Endothelial cell of umbilical vein (primary cell): Measurements from ENCODE around the gene SPG7. TPM values are rescaled to one million over a fixed set of nuclear protein-coding genes. Genes with fewer than 3 reads are reported as not detected.

Experiments used
- BruUV-seq: library from RNA; stranded (reverse); fragments of 400-500 nt; replicated peaks from 2 replicates; lab custom pipeline; 2021; lab: Mats Ljungman, UMichigan
- CTCF ChIA-PET: fragments of 300-600, 350-600 bp; sonication (Branson Sonifier 250); formaldehyde crosslinking; loops from one replicate; lab custom pipeline; 2021; ENCODE audit warnings: antibody characterized with exemption, inconsistent platforms; lab: Charles Lee
- POLR2A ChIA-PET: fragments of 300-600, 350-600 bp; sonication (Branson Sonifier 250); formaldehyde crosslinking; loops from one replicate; lab custom pipeline; 2021; ENCODE audit warnings: antibody characterized with exemption, inconsistent platforms; lab: Charles Lee
- DNase-seq: peaks from one replicate; pipeline ENCODE4 v3.0.0-alpha.2; 2011; ENCODE audit warnings: low read depth, low spot score
- FAIRE-seq: peaks from 2 replicates; lab custom pipeline; 2011; peaks lifted over from hg19 to GRCh38; lab: Jason Lieb, UNC
- H2AFZ ChIP-seq: 2 replicates; pipeline ENCODE4 v1.6.0; 2012; ENCODE audit warnings: low read depth, low read length, control low read depth, inconsistent platforms
- H3K27ac ChIP-seq: 2 replicates; pipeline ENCODE4 v1.5.1; 2011; ENCODE audit warnings: low read depth, mild to moderate bottlenecking, control low read depth, low read length, moderate library complexity; ENCODE audit not compliant: insufficient read depth
- H3K27me3 ChIP-seq, 2 experiments: 2 replicates each; pipeline versions ENCODE4 v1.6.0 to v1.6.1; 2011; ENCODE audit warnings: low read length in 2 of 2, mixed read lengths in 1 of 2; ENCODE audit not compliant: control insufficient read depth in 2 of 2, insufficient read depth in 2 of 2
- H3K36me3 ChIP-seq, 2 experiments: 2 replicates in 1 of 2; 3 replicates in 1 of 2; pipeline ENCODE4 v1.5.1; 2011; ENCODE audit warnings: low read length in 2 of 2, mild to moderate bottlenecking in 1 of 2, moderate library complexity in 1 of 2; ENCODE audit not compliant: control insufficient read depth in 2 of 2, insufficient read depth in 2 of 2; ENCODE audit errors: extremely low read depth in 1 of 2
- H3K4me1 ChIP-seq: 3 replicates; pipeline ENCODE4 v1.5.1; 2011; ENCODE audit warnings: mild to moderate bottlenecking, low read length; ENCODE audit not compliant: control insufficient read depth, insufficient read depth; ENCODE audit errors: extremely low read depth
- H3K4me2 ChIP-seq: 2 replicates; pipeline ENCODE4 v1.6.1; 2011; ENCODE audit warnings: low read length, control low read depth, mixed read lengths; ENCODE audit not compliant: insufficient read depth
- H3K4me3 ChIP-seq, 3 experiments: fragments of 200-600 bp in 1 of 3; sonication (generic), shearing (Covaris generic) in 1 of 3; replicated peaks in 1 of 3; 2 replicates each; pipeline ENCODE4 v1.5.1; 2011 to 2016; ENCODE audit warnings: control low read depth in 3 of 3, low read length in 3 of 3, mild to moderate bottlenecking in 2 of 3, inconsistent platforms in 1 of 3, low read depth in 1 of 3, moderate library complexity in 1 of 3; ENCODE audit not compliant: insufficient read depth in 1 of 3
- H3K79me2 ChIP-seq: 2 replicates; pipeline ENCODE4 v1.6.0; 2012; ENCODE audit warnings: low read length, inconsistent platforms; ENCODE audit not compliant: control insufficient read depth, insufficient read depth
- H3K9ac ChIP-seq: replicated peaks from 2 replicates; pipeline ENCODE3; 2011; ENCODE audit warnings: low read length, control low read depth; ENCODE audit not compliant: insufficient read depth; ENCODE audit errors: extremely low read depth
- H3K9me1 ChIP-seq: replicated peaks from 3 replicates; pipeline ENCODE4 v1.6.0; 2011; ENCODE audit warnings: mild to moderate bottlenecking, low read length; ENCODE audit not compliant: control insufficient read depth, insufficient read depth; ENCODE audit errors: extremely low read depth
- H3K9me3 ChIP-seq: replicated peaks from 2 replicates; pipeline ENCODE4 v1.5.1; 2012; ENCODE audit warnings: low read length, inconsistent platforms; ENCODE audit not compliant: control insufficient read depth, insufficient read depth
- H4K20me1 ChIP-seq: replicated peaks from 2 replicates; pipeline ENCODE3; 2011; ENCODE audit warnings: mild to moderate bottlenecking, low read length; ENCODE audit not compliant: control insufficient read depth, insufficient read depth; ENCODE audit errors: extremely low read depth
- EZH2 ChIP-seq: IDR thresholded peaks from 2 replicates; pipeline ENCODE4 v1.6.1; 2012; ENCODE audit warnings: borderline replicate concordance, low read depth, mild to moderate bottlenecking, moderate library complexity, low read length, inconsistent platforms; ENCODE audit not compliant: severe bottlenecking
- FOS ChIP-seq: IDR thresholded peaks from 2 replicates; pipeline ENCODE4 v1.6.1; 2011; ENCODE audit warnings: mild to moderate bottlenecking, low read length, moderate library complexity, borderline replicate concordance; ENCODE audit not compliant: insufficient read depth
- GATA2 ChIP-seq: IDR thresholded peaks from 2 replicates; pipeline ENCODE4 v1.7.0; 2011; ENCODE audit warnings: low read depth, mild to moderate bottlenecking, moderate library complexity, mixed read lengths, low read length; ENCODE audit not compliant: insufficient read length, insufficient read depth
- JUN ChIP-seq: IDR thresholded peaks from 2 replicates; pipeline ENCODE4 v1.6.1; 2011; ENCODE audit warnings: borderline replicate concordance, low read depth; ENCODE audit not compliant: insufficient read length, insufficient read depth
- MYC ChIP-seq: IDR thresholded peaks from one replicate; pipeline ENCODE4 v1.6.1; 2011; ENCODE audit warnings: mild to moderate bottlenecking, low read depth, low read length
- POLR2A ChIP-seq: IDR thresholded peaks from 2 replicates; pipeline ENCODE4 v1.6.1; 2012; ENCODE audit warnings: low read depth, mild to moderate bottlenecking, control low read depth, low read length
- POLR2AphosphoS5 ChIP-seq: IDR thresholded peaks from 2 replicates; pipeline ENCODE4 v1.6.1; 2012; ENCODE audit warnings: low read depth, mild to moderate bottlenecking, control low read depth, low read length, moderate library complexity; ENCODE audit not compliant: insufficient read depth
- dilution Hi-C: fragments of 300-500 bp; cut with MboI; formaldehyde crosslinking; loops from one replicate; pipeline ENCODE4 v1.15.0; 2019; ENCODE audit warnings: low sequenced_read_pairs; ENCODE audit not compliant: extremely low pct_ligation_motif_present
- intact Hi-C: fragments of 100-400 bp; cut with micrococcal nuclease; formaldehyde crosslinking; loops from one replicate; pipeline ENCODE4 v1.10.0; 2022
- polyA plus RNA-seq, 4 experiments: library from polyadenylated mRNA; depleted of rRNA in 3 of 4; stranded (reverse) in 3 of 4; unstranded in 1 of 4; fragments of >200 nt; gene quantifications; 2 replicates each; pipeline versions ENCODE4 v1.2.1 to v1.2.3, GENCODE V29; 2011 to 2012; ENCODE audit warnings: missing spikeins in 1 of 4
- total RNA-seq: library from RNA; stranded (reverse); gene quantifications from 2 replicates; pipeline ENCODE4 v1.2.3, GENCODE V29; 2021
- TF ChIP-seq, protein P1 (sequence below): IDR thresholded peaks from 2 replicates; pipeline ENCODE4 v1.6.1; 2011; ENCODE audit not compliant: insufficient read depth, insufficient read length
- TF ChIP-seq, protein P2 (sequence below), 2 donors: IDR thresholded peaks; 1 replicate in 1 of 2; 2 replicates in 1 of 2; pipeline ENCODE4 v1.5.1; 2011; ENCODE audit warnings: low read length in 2 of 2, mild to moderate bottlenecking in 2 of 2, moderate library complexity in 2 of 2, control low read depth in 1 of 2, inconsistent platforms in 1 of 2, low read depth in 1 of 2; ENCODE audit not compliant: insufficient read depth in 1 of 2; ENCODE audit errors: extremely low read depth in 1 of 2

SPG7 gene
- total and polyA plus RNA-seq, 2 donors (not counting 3 experiments of a cell fraction or from before 2014, with no cell fraction given), result 90.2 to 146 TPM

DNA sequence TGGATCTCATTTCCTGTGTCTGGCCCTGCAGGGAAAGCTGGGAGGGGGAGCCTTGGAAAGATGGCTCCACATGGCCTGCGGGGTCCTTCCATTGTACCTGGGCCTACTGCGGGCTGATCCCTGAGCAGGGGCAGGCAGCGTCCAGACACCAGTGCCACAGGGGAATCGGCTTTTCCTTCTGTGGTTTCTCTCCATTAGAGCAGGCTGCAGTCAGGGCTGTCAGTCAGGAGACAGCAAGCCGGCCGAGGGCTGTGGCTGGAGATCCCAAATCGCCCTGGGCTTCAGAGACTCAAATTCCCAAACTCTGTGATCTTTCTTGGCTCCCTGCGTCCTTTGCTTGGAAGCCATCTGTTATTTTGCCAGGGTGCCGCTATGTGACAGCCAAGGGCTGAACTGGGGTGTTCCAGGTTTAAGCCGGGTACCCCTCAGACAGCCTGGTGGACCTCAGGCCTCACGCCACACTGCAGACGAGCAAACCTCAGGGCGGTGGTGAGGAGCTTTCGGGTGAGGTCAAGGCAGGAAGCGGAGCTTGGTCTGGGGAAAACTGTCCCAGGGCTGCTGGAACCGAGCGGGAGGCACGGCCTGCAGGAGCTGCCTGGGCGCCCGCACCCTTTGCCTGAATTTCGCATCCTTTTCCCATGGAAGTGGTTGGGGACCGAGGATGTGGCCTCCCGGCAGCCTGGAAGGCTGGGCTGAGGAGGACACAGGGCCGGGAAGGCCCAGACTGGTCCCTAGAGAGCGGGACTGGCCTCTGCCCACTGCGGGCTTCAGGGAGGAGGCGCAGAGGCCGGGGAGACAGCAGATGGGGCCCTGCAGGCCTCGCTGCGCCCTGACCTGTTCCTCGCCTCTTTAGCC, 65.8 kb downstream of the SPG7 start:
- BruUV-seq, result no TSS peak
- Histone ChIP-seq H3K27me3 (peaks cover 0 to 1% of the 10 kb centered on the region in 2 experiments), H3K9ac (peak overlapping the region; percentile 40), H3K9me1 (no peaks in the 10 kb centered on the region), H2AFZ (peak overlapping the region; percentile 94), H3K4me2 (no peak overlapping the region), H3K79me2 (no peaks in the 10 kb centered on the region), H3K4me3 (no peak overlapping the region), H3K36me3 (no peaks in the 10 kb centered on the region), H3K27ac (no peak overlapping the region), H3K9me3 (no peaks in the 10 kb centered on the region), H4K20me1 (no peaks in the 10 kb centered on the region), H3K4me1 (peaks cover 9% of the 10 kb centered on the region)
- intact Hi-C loops (loop anchor here (1.0 to 10.0 kb wide), 2 partner anchors 67 to 151 kb away; partner anchors contain the start of genes VPS9D1 and ZNF276), dilution Hi-C loops (no loop called here)
- CTCF ChIA-PET, result interaction anchor here (0.8 to 1.1 kb wide), 3 partner anchors 9 to 126 kb away, joined by 3 read pairs; no protein-coding TSS in a partner anchor
- POLR2A ChIA-PET, result no interaction called here
- TF ChIP-seq, protein P1, sequence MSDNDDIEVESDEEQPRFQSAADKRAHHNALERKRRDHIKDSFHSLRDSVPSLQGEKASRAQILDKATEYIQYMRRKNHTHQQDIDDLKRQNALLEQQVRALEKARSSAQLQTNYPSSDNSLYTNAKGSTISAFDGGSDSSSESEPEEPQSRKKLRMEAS, result no peak
- TF ChIP-seq MYC (no peak), FOS (no peak), GATA2 (no peak), POLR2AphosphoS5 (no peak), JUN (no peak), POLR2A (no peak), EZH2 (no peak)
- TF ChIP-seq, protein P2, sequence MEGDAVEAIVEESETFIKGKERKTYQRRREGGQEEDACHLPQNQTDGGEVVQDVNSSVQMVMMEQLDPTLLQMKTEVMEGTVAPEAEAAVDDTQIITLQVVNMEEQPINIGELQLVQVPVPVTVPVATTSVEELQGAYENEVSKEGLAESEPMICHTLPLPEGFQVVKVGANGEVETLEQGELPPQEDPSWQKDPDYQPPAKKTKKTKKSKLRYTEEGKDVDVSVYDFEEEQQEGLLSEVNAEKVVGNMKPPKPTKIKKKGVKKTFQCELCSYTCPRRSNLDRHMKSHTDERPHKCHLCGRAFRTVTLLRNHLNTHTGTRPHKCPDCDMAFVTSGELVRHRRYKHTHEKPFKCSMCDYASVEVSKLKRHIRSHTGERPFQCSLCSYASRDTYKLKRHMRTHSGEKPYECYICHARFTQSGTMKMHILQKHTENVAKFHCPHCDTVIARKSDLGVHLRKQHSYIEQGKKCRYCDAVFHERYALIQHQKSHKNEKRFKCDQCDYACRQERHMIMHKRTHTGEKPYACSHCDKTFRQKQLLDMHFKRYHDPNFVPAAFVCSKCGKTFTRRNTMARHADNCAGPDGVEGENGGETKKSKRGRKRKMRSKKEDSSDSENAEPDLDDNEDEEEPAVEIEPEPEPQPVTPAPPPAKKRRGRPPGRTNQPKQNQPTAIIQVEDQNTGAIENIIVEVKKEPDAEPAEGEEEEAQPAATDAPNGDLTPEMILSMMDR (IDR thresholded peaks at IDR 0.05; ENCODE audit: extremely low read depth in 1 of 2, insufficient read depth in 1 of 2, low read depth in 1 of 2, low read length in 2 of 2), result no peak
- no peak for DNase-seq
- FAIRE-seq, result no peak
